ENCODE data around the gene MATK. TPM values are rescaled to one million over a fixed set of nuclear protein-coding genes. Genes with fewer than 3 reads are reported as not detected.

MATK gene
- total RNA-seq, 1 donor from 2014 or later: 4.7 TPM

DNA sequence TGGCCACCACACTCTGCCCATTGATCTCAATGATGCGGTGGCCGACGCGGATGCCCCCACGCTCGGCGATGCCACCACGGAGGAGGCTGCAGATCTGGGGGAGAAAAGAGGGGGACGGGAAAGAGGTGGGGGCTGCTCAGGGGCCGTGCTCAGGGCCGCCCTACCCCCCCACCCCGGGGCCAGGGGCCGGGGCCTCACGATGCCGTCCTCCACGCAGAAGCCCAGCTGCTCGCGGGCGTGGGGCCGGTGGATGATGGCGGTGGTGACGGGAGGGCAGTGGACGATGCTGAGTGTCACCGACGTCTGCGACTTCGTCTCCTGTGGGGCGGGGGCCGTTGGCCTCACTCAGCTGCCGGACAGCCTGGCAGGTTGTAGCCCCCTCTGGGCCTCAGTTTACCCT lies 34.9 kb downstream of the MATK start:
- no peak for DNase-seq (ENCODE audit: low spot score)

DNA sequence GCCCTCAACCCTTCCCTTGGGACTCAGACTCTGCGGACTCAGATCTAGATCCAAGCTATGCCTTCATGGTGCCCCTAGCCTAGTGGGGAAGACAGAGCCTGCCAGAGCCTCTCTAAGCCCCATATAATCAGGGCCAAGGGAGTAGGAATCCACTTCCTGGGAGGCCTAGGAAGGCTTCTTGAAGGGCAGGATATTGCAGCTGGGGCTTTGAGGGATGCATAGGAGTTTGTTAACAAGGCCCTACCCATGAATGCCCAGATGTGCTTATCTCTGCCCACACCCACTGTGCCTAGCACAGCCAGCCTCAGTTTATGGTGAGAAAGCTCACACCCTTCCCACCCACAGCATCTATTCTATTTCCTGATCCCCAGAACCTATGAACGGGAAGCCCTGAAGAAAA lies 36.0 kb downstream of the MATK start:
- DNase-seq (ENCODE audit: low spot score): no peak

- DNase-seq (ENCODE audit: low spot score): no peak
These were observed 37.2 kb downstream of the MATK start for GRCh38 chr19:3748965-3749364.

GRCh38 chr19:3746371-3747056 lies 39.7 kb downstream of the MATK start:
- DNase-seq (ENCODE audit: low spot score): no peak

DNA sequence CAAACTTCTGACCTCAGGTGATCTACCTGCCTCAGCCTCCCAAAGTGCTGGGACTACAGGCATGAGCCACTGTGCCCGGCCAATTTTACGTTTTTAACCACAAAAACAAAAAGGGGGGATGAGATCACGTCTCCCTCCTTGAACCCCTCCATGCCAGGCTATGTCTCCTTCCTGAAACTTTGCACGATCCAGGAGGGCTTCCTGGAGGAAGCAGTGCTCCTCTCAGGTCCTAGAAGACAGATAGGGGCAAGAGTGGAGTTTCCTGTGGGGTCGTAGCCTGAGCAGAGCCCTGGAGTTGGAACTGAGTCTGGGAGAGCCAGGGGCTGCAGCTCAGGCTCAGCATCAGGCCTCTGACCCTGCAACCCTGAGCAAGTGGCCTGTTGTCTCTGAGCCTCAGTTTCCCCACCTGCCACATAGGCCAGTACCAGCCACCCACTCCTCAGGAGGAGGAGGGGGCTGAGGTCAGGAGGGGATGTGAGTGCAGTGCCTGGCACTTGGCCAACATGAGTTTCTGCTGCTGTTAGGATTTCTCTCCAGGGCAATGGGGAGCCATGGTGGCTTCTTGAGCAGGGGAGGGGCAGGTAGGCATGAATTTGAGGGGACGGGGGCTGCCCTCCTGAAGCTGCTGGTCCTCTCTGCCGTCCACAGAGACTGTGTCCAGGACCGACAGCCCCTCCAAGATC lies 40.7 kb downstream of the MATK start:
- no peak for DNase-seq (ENCODE audit: low spot score)

DNA sequence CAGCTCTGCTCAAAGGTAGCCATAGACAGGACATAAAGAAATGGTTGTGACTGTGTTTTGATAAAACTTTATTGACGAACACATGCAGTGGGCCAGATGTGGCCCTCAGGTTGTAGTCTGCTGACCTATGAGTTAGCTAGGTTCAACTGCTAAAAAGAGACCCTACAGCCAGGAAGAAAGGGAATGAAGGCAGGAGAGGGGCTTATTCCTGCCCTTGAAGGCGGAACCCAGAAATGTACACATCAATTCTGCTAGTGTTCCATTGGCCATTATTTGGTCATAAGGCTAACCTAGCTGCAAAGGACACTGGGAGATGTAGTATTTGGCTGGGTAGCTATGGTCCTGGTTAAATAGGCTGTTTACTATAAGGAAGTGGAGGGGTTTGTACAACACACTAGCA lies 42.7 kb downstream of the MATK start:
- DNase-seq (ENCODE audit: low spot score): no peak

GRCh38 chr19:3740431-3740830 lies 45.8 kb downstream of the MATK start:
- DNase-seq (ENCODE audit: low spot score): no peak

DNA sequence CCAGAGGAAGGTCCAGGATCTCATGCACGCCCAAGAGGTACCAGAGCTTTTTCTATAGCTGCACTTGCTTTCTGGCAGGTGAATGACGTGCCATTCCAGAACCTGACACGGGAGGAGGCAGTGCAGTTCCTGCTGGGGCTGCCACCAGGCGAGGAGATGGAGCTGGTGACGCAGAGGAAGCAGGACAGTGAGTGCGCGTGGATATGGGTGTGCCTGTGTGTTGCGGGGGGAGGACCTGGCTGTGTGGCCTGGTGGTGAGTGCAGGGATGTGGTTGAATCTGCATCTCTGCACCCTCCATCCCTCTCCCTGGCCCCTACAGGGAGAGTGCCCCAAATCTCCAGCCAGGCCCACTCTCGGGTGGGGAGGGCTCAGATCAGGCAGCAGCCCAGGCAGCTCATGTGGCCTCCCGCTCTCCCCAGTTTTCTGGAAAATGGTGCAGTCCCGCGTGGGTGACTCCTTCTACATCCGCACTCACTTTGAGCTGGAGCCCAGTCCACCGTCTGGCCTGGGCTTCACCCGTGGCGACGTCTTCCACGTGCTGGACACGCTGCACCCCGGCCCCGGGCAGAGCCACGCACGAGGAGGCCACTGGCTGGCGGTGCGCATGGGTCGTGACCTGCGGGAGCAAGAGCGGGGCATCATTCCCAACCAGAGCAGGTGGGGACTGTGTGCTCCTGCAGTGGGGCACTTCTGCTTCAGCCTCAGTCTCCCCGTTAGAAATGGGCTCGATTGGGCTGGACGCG lies 47.5 kb downstream of the MATK start:
- no peak for DNase-seq (ENCODE audit: low spot score)

- no peak for DNase-seq (ENCODE audit: low spot score)
These were observed 48.5 kb downstream of the MATK start for GRCh38 chr19:3737487-3738205.

DNA sequence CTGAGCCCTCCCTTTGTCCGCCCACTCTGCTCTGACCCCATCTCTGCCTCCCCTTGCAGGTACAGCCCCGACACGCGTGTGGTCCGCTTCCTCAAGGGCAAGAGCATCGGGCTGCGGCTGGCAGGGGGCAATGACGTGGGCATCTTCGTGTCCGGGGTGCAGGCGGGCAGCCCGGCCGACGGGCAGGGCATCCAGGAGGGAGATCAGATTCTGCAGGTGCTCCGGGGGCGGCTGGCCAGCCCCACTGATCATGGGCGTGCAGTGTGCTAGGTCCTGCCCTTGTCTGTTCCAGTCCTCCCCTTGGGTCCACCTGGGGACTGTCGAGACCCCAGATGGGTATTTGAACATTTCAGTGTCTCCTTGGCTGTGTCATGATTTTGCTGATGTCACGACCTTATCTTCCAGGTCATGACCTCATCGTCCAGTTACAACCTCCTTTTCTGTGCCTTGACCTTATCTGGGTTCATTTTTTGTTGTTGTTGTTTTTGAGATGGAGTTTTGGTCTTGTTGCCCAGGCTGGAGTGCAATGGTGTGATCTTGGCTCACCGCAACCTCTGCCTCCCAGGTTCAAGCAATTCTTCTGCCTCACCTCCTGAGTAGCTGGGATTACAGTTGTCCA lies 50.0 kb downstream of the MATK start:
- DNase-seq (ENCODE audit: low spot score): no peak

GRCh38 chr19:3734310-3734600 lies 51.9 kb downstream of the MATK start:
- no peak for DNase-seq (ENCODE audit: low spot score)

DNA sequence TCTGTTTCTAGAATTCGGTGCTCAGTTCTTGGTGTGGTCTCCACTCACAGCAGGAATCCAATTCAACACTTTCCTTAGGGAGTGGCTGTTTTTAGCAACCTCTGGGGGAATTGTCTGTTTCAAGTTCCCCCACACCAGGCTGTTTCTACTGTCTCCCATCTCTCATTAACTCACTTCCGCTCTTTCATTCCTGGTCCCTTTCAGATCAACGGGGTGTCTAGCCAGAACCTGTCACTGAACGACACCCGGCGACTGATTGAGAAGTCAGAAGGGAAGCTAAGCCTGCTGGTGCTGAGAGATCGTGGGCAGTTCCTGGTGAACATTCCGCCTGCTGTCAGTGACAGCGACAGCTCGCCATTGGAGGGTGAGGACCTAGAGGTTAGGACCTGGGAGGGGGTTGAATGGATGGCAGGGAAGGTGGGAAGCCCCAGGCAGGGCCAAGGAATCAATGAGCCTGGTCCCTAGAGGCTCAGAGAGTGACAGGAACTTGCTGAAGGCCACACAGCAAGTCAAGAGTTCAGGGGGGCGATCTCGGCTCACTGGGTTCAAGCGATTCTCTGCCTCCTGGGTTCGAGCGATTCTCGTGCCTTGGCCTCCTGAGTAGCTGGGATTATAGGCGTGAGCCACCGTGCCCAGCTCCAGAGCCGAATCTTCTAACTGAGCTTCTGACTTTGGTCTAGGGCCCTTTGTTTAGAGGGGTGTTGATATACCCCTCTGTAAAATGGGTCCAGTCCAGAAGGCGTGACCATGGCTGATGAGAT lies 52.5 kb downstream of the MATK start:
- DNase-seq (ENCODE audit: low spot score): no peak

DNA sequence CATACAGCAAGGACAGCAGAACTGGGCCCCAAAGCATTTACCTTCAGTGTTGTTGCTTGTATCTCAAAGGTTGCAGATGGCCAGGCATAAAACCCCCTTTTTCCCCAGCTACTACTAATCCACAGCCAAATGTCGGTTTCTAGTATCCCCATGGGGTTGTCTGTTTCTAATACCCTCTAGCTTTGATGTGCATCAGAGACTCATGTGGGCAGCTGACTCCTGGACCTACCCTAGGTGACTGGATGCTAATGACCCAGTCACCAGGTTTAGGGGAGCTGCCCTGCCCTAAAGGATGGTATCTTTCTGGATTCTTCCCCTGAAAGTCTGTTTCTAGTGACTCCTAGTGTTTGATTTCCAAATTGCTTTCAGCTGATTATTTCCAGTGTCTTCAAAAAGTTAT lies 54.1 kb downstream of the MATK start:
- DNase-seq (ENCODE audit: low spot score): no peak

GRCh38 chr19:3730457-3730958 lies 55.7 kb downstream of the MATK start:
- no peak for DNase-seq (ENCODE audit: low spot score)

Other genes starting within 250 kb of the MATK start
- 10.3 TPM for gene TEKTIP1, start 247.2 kb downstream of the MATK start, total RNA-seq
- gene MFSD12, start 228.8 kb downstream of the MATK start, total RNA-seq: 64.1 TPM
- gene HMG20B, start 213.4 kb downstream of the MATK start, total RNA-seq: 100 TPM
- 1.3 TPM for gene GIPC3, start 200.9 kb downstream of the MATK start, total RNA-seq
- 4.9 TPM for gene TBXA2R, start 179.5 kb downstream of the MATK start, total RNA-seq
- gene CACTIN, start 159.6 kb downstream of the MATK start, total RNA-seq: 25.8 TPM
- 72.9 TPM for gene PIP5K1C, start 85.9 kb downstream of the MATK start, total RNA-seq
- 141 TPM for gene TJP3, start 78.0 kb downstream of the MATK start, total RNA-seq
- gene APBA3, start 24.7 kb downstream of the MATK start, total RNA-seq: 32.8 TPM
- 57.5 TPM for gene MRPL54, start 23.7 kb downstream of the MATK start, total RNA-seq
- not detected for gene RAX2, start 14.2 kb downstream of the MATK start, total RNA-seq
- gene ZFR2, start 82.7 kb upstream of the MATK start, total RNA-seq: 0.55 TPM
- gene ATCAY, start 94.3 kb upstream of the MATK start, total RNA-seq: 0.63 TPM
- not detected for gene NMRK2, start 146.7 kb upstream of the MATK start, total RNA-seq
- 113 TPM for gene DAPK3, start 184.7 kb upstream of the MATK start, total RNA-seq
- 2,245 TPM for gene EEF2, start 199.1 kb upstream of the MATK start, total RNA-seq
- 31.9 TPM for gene PIAS4, start 221.4 kb upstream of the MATK start, total RNA-seq